IMR-90 (cell line): ENCODE data around the gene SNRPB2. TPM values are rescaled to one million over a fixed set of nuclear protein-coding genes. Genes with fewer than 3 reads are reported as not detected.

Source experiments
- ATAC-seq: fragments of 200-7000 bp; cut with Tn5 transposase; 2 replicates; pipeline ENCODE4 v1.9.1; 2020; ENCODE audit warnings: low read depth, mild to moderate bottlenecking, moderate library complexity
- BruUV-seq: library from RNA; stranded (reverse); fragments of 400-500 nt; replicated peaks from 2 replicates; lab custom pipeline; 2021; lab: Mats Ljungman, UMichigan
- CTCF ChIA-PET: fragments of 300-600 bp; formaldehyde crosslinking; extraction: SDS; loops from one replicate; lab custom pipeline; 2021; ENCODE audit warnings: antibody characterized with exemption; lab: Yijun Ruan, JAX
- POLR2A ChIA-PET: fragments of 300-600 bp; sonication (Branson Sonifier 250); formaldehyde crosslinking; loops from one replicate; lab custom pipeline; 2022; ENCODE audit warnings: antibody characterized with exemption; ENCODE audit not compliant: unreplicated experiment; lab: Charles Lee
- DNase-seq: peaks from one replicate; pipeline ENCODE4 v3.0.0; 2013
- H2AFZ ChIP-seq: replicated peaks from 2 replicates; pipeline ENCODE3; 2013; ENCODE audit warnings: low read length, mild to moderate bottlenecking; ENCODE audit not compliant: poor library complexity
- H2AK5ac ChIP-seq: 2 replicates; pipeline ENCODE4 v1.6.1; 2013; ENCODE audit warnings: low read depth, low read length, inconsistent platforms
- H2AK9ac ChIP-seq: replicated peaks from 2 replicates; pipeline ENCODE3; 2013; ENCODE audit warnings: mild to moderate bottlenecking, low read depth, low read length, moderate library complexity; ENCODE audit not compliant: poor library complexity
- H2BK120ac ChIP-seq: 2 replicates; pipeline ENCODE4 v1.6.1; 2013; ENCODE audit warnings: low read depth, low read length, inconsistent platforms
- H2BK15ac ChIP-seq: 3 replicates; pipeline ENCODE4 v1.6.1; 2013; ENCODE audit warnings: low read depth, low read length, inconsistent platforms
- H2BK20ac ChIP-seq: 2 replicates; pipeline ENCODE4 v1.6.1; 2013; ENCODE audit warnings: low read depth, mild to moderate bottlenecking, inconsistent platforms, low read length, moderate library complexity
- H2BK5ac ChIP-seq: 2 replicates; pipeline ENCODE4 v1.6.1; 2013; ENCODE audit warnings: mild to moderate bottlenecking, low read depth, low read length, inconsistent platforms; ENCODE audit not compliant: poor library complexity, severe bottlenecking
- H3K14ac ChIP-seq: replicated peaks from 2 replicates; pipeline ENCODE4 v1.6.1; 2013; ENCODE audit warnings: low read depth, low read length, inconsistent platforms
- H3K18ac ChIP-seq: 2 replicates; pipeline ENCODE4 v1.6.1; 2013; ENCODE audit warnings: low read depth, low read length, control low read depth
- H3K23ac ChIP-seq: 2 replicates; pipeline ENCODE4 v1.6.1; 2013; ENCODE audit warnings: low read depth, low read length, inconsistent platforms
- H3K27ac ChIP-seq: 2 replicates; pipeline ENCODE4 v1.5.1; 2013; ENCODE audit warnings: mild to moderate bottlenecking, control low read depth, low read length; ENCODE audit not compliant: insufficient read depth
- H3K27me3 ChIP-seq: 2 replicates; pipeline ENCODE4 v1.6.1; 2013; ENCODE audit warnings: low read length; ENCODE audit not compliant: control insufficient read depth, insufficient read depth
- H3K36me3 ChIP-seq: 2 replicates; pipeline ENCODE4 v1.6.1; 2013; ENCODE audit warnings: low read length, mixed read lengths; ENCODE audit not compliant: control insufficient read depth, insufficient read depth
- H3K4ac ChIP-seq: 2 replicates; pipeline ENCODE4 v1.6.1; 2013; ENCODE audit warnings: low read depth, low read length, inconsistent platforms
- H3K4me1 ChIP-seq: 2 replicates; pipeline ENCODE4 v1.6.1; 2013; ENCODE audit warnings: low read length, mixed read lengths; ENCODE audit not compliant: control insufficient read depth, insufficient read depth
- H3K4me2 ChIP-seq: 2 replicates; pipeline ENCODE4 v1.6.1; 2013; ENCODE audit warnings: low read depth, mild to moderate bottlenecking, control low read depth, low read length, moderate library complexity
- H3K4me3 ChIP-seq: 2 replicates; pipeline ENCODE4 v1.5.1; 2013; ENCODE audit warnings: low read depth, mild to moderate bottlenecking, control low read depth, low read length, moderate library complexity; ENCODE audit not compliant: insufficient read depth
- H3K56ac ChIP-seq: 2 replicates; pipeline ENCODE4 v1.6.1; 2013; ENCODE audit warnings: low read length, inconsistent platforms; ENCODE audit not compliant: insufficient read depth; ENCODE audit errors: extremely low read depth
- H3K79me1 ChIP-seq, 2 experiments: 2 replicates each; pipeline ENCODE4 v1.6.1; 2013; ENCODE audit warnings: low read length in 2 of 2, inconsistent platforms in 1 of 2, low read depth in 1 of 2
- H3K9ac ChIP-seq: 2 replicates; pipeline ENCODE4 v1.6.1; 2013; ENCODE audit warnings: low read depth, low read length, control low read depth
- H3K9me1 ChIP-seq: 2 replicates; pipeline ENCODE4 v1.6.1; 2013; ENCODE audit warnings: low read length, inconsistent platforms; ENCODE audit not compliant: insufficient read depth
- H3K9me3 ChIP-seq: 2 replicates; pipeline ENCODE4 v1.6.1; 2013; ENCODE audit warnings: low read length; ENCODE audit not compliant: control insufficient read depth, insufficient read depth
- H4K20me1 ChIP-seq: 2 replicates; pipeline ENCODE4 v1.6.1; 2013; ENCODE audit warnings: low read length, inconsistent platforms; ENCODE audit not compliant: insufficient read depth
- H4K5ac ChIP-seq: 2 replicates; pipeline ENCODE4 v1.6.1; 2013; ENCODE audit warnings: mild to moderate bottlenecking, low read depth, low read length, control low read depth
- H4K8ac ChIP-seq, 2 experiments: 2 replicates each; pipeline ENCODE4 v1.6.1; 2013; ENCODE audit warnings: low read depth in 2 of 2, low read length in 2 of 2, control low read depth in 1 of 2, inconsistent platforms in 1 of 2
- H4K91ac ChIP-seq: 2 replicates; pipeline ENCODE4 v1.6.1; 2013; ENCODE audit warnings: low read depth, low read length, inconsistent platforms; ENCODE audit not compliant: insufficient read depth
- BHLHE40 ChIP-seq: fragments of 150-350 bp; IDR thresholded peaks from 2 replicates; pipeline ENCODE4 v1.6.1; 2016; ENCODE audit warnings: mild to moderate bottlenecking, low read depth, low read length
- CEBPB ChIP-seq: IDR thresholded peaks from 2 replicates; pipeline ENCODE4 v1.6.1; 2012; ENCODE audit warnings: low read depth, low read length, improper control_type of control experiment
- MAFK ChIP-seq: IDR thresholded peaks from 2 replicates; pipeline ENCODE4 v1.6.1; 2012; ENCODE audit warnings: low read depth, low read length, improper control_type of control experiment
- WGBS, 2 experiments: methylation state at CpG; one replicate each; pipeline versions ENCODE4 v1.1.5 to v1.1.7; 2013; ENCODE audit warnings: missing lambda C conversion rate in 2 of 2; ENCODE audit not compliant: insufficient read length in 1 of 2; ENCODE audit errors: extremely low coverage in 2 of 2; 5-methylcytosine and 5-hydroxymethylcytosine counted together
- dilution Hi-C: fragments of 300-500 bp; cut with HindIII; formaldehyde crosslinking; loops from one replicate; pipeline ENCODE4 v1.14.3; 2018; ENCODE audit warnings: low sequenced_read_pairs; ENCODE audit not compliant: unreplicated experiment
- in situ Hi-C: fragments of 300-500 bp; cut with MboI; formaldehyde crosslinking; loops from 3 replicates; pipeline ENCODE4 v1.14.3; 2019; ENCODE audit warnings: low sequenced_read_pairs, inconsistent platforms, mixed read lengths
- intact Hi-C: fragments of 100-400 bp; cut with micrococcal nuclease; formaldehyde crosslinking; loops from 2 replicates; pipeline ENCODE4 v1.10.0; 2022
- polyA plus RNA-seq, 3 experiments: library from polyadenylated mRNA; depleted of rRNA; stranded (reverse); fragments of >200 nt; gene quantifications; 2 replicates each; pipeline ENCODE4 v1.2.3, GENCODE V29; 2012; ENCODE audit warnings: low replicate concordance in 1 of 3
- total RNA-seq: library from RNA; depleted of rRNA; stranded (reverse); fragments of >200 nt; gene quantifications from 2 replicates; pipeline ENCODE4 v1.2.3, GENCODE V29; 2012
- TF ChIP-seq, protein P1 (sequence below): fragments of 150-350 bp; IDR thresholded peaks from 2 replicates; pipeline ENCODE4 v1.6.1; 2016; ENCODE audit warnings: low read depth, mild to moderate bottlenecking, low read length, moderate library complexity, borderline replicate concordance

Gene SNRPB2
- total and polyA plus RNA-seq, 2 of the 4 experiments (the other 2 are of a cell fraction), result 27.1 to 65.6 TPM

DNA sequence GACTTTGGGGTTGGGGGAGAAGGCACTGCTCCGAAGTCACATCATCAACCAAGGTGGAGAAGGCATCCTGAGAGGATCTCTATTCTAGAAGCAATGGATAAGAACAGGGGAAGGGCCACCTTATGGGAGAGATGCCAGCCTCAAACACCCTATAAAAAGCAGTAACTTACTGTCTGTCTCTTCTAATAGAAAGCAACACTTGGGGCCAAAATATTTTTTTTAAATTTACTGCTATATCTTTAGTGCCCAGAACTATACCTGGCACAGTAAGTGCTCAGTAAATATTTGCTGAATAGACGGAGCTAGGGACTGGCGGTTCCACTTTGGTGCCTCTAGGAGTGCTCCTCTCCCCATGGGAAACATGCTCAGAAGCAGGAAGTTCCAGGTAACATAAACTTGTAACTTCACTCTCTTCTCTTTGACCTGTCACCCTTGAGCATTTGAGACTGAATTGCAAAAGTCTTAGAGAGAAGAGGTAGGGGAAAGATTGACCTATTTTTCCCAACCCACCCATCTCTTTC, 17.5 kb downstream of the SNRPB2 start:
- H4K5ac ChIP-seq, result no peak overlapping the region
- no peak overlapping the region for H3K56ac ChIP-seq
- H3K9ac ChIP-seq, result no peak overlapping the region
- H2BK5ac ChIP-seq, result no peak overlapping the region
- no peak overlapping the region for H3K18ac ChIP-seq
- H3K79me1 ChIP-seq, result no peaks in the 10 kb centered on the region
- no peak overlapping the region for H2BK15ac ChIP-seq
- 0 out of 2 replicates have a peak, but pooled peaks cover 2% of the 10 kb centered on the region for H3K36me3 ChIP-seq
- no TSS peak for BruUV-seq
- no peak overlapping the region for H2BK20ac ChIP-seq
- CTCF ChIA-PET, result interaction anchor here (1.4 kb wide), 1 partner anchor 14 kb away, joined by 5 read pairs; no protein-coding TSS in a partner anchor
- DNase-seq (no peak), ATAC-seq (no peak)
- no peak overlapping the region for H2AFZ ChIP-seq
- H3K27me3 ChIP-seq, result peaks cover 5% of the 10 kb centered on the region
- TF ChIP-seq CEBPB (no peak), BHLHE40 (no peak), MAFK (no peak)
- TF ChIP-seq, protein P1, sequence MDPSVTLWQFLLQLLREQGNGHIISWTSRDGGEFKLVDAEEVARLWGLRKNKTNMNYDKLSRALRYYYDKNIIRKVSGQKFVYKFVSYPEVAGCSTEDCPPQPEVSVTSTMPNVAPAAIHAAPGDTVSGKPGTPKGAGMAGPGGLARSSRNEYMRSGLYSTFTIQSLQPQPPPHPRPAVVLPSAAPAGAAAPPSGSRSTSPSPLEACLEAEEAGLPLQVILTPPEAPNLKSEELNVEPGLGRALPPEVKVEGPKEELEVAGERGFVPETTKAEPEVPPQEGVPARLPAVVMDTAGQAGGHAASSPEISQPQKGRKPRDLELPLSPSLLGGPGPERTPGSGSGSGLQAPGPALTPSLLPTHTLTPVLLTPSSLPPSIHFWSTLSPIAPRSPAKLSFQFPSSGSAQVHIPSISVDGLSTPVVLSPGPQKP, result no peak
- H4K8ac ChIP-seq, result no peak overlapping the region
- H3K4me1 ChIP-seq, result no peaks in the 10 kb centered on the region
- no peak overlapping the region for H2AK9ac ChIP-seq
- intact Hi-C loops (no loop called here), dilution Hi-C loops (no loop called here), in situ Hi-C loops (no loop called here)
- H3K4me3 ChIP-seq, result no peak overlapping the region
- no peak overlapping the region for H3K14ac ChIP-seq
- H3K9me1 ChIP-seq, result no peaks in the 10 kb centered on the region
- no peak overlapping the region for H3K4ac ChIP-seq
- POLR2A ChIA-PET, result interaction anchor here (0.7 kb wide), 1 partner anchor 1108 kb away, joined by 3 read pairs; no protein-coding TSS in a partner anchor
- H2AK5ac ChIP-seq, result no peak overlapping the region
- H3K23ac ChIP-seq, result no peak overlapping the region
- no peak overlapping the region for H2BK120ac ChIP-seq
- H3K4me2 ChIP-seq, result no peak overlapping the region
- no peaks in the 10 kb centered on the region for H4K20me1 ChIP-seq
- no peak overlapping the region for H3K27ac ChIP-seq
- H3K9me3 ChIP-seq, result no peaks in the 10 kb centered on the region
- WGBS, 2 experiments, result no CpG with 5 or more reads among the region's 3 CpGs
- H4K91ac ChIP-seq, result no peak overlapping the region
